Ovary (tissue), 9 donors: Measurements from ENCODE around the gene ABCC2. TPM values are rescaled to one million over a fixed set of nuclear protein-coding genes. Genes with fewer than 3 reads are reported as not detected.

Experiments used
- DNase-seq, 5 donors: peaks; one replicate each; pipeline ENCODE4 v3.0.0-alpha.2; 2019 to 2020
- H3K27ac ChIP-seq, 2 donors: fragments of 200-600 bp; one replicate each; pipeline versions ENCODE4 v1.5.1 to v1.8.0; 2019 to 2022
- H3K27me3 ChIP-seq: fragments of 200-600 bp; one replicate; pipeline ENCODE4 v1.8.0; 2022
- H3K36me3 ChIP-seq: fragments of 200-600 bp; sonication (generic); one replicate; pipeline ENCODE4 v1.5.1; 2019
- H3K4me1 ChIP-seq: one replicate; pipeline ENCODE4 v1.8.1; 2013; ENCODE audit warnings: mild to moderate bottlenecking, moderate library complexity; ENCODE audit not compliant: insufficient read depth
- H3K4me3 ChIP-seq: fragments of 200-600 bp; sonication (generic); one replicate; pipeline ENCODE4 v1.5.1; 2017
- H3K9me3 ChIP-seq, 2 donors: fragments of 200-600 bp in 1 of 2; sonication (generic) in 1 of 2; one replicate each; pipeline versions ENCODE4 v1.5.1 to v1.8.1; 2013 to 2019; ENCODE audit warnings: mild to moderate bottlenecking in 1 of 2, moderate library complexity in 1 of 2
- EP300 ChIP-seq: sonication (generic); formaldehyde crosslinking; IDR thresholded peaks from one replicate; pipeline ENCODE4 v1.6.1; 2017; ENCODE audit warnings: antibody characterized with exemption
- POLR2A ChIP-seq: fragments of 450-650 bp; IDR thresholded peaks from one replicate; pipeline ENCODE4 v1.6.1; 2017; ENCODE audit warnings: antibody characterized with exemption, mild to moderate bottlenecking, moderate library complexity
- WGBS, 3 donors: extraction: QIAGEN DNeasy Blood & Tissue Kit in 1 of 3; methylation state at CpG; one replicate each; pipeline versions ENCODE4 v1.1.5 to v1.1.7; 2013 to 2017; 5-methylcytosine and 5-hydroxymethylcytosine counted together
- intact Hi-C, 4 donors: fragments of 100-400 bp; cut with DNase I; formaldehyde crosslinking; loops; one replicate each; pipeline versions ENCODE4 v1.11.0 to v1.15.1; 2022 to 2023
- polyA plus RNA-seq, 2 donors: library from polyadenylated mRNA; stranded (reverse); fragments of 200-250 nt in 1 of 2; fragments of 350-450 nt in 1 of 2; fragmentation: Illumina TruSeq in 1 of 2; extraction: RNeasy Lipid Tissue Mini Kit (QIAGEN cat#74804) in 1 of 2; gene quantifications; one replicate each; pipeline ENCODE4 v1.2.3, GENCODE V29; 2013 to 2014
- total RNA-seq, 7 donors: library from RNA; depleted of rRNA in 2 of 7; stranded (reverse); fragments of >200 nt in 2 of 7; fragmentation: NEBNext Ultra II Directional in 3 of 7; extraction: Animal tissue kit (Norgen Biotek cat#: 25700) in 3 of 7; gene quantifications; one replicate each; pipeline versions ENCODE4 v1.1.0 to v1.2.4, GENCODE V29; 2016 to 2023
- TF ChIP-seq, protein P1 (sequence below), 3 donors: fragments of 450-650 bp in 2 of 3; fragments of 200-600 bp in 1 of 3; IDR thresholded peaks; one replicate each; pipeline versions ENCODE4 v1.5.1 to v1.8.0; 2016 to 2022; ENCODE audit warnings: antibody characterized with exemption in 3 of 3, mild to moderate bottlenecking in 1 of 3
- donor health status: DM: no; HTN: no; CAD: no; lungs with moderate emphysema.
- donor health status: DM: no; HTN: no; CAD: no.
- donor health status: Bipolar disorder and iron deficiency.
- donor health status: DM: yes; HTN: yes; CAD: no.
- donor health status: DM: no; HTN: no; CAD: no.
- donor health status: DM: yes; HTN: yes; CAD: no.

ABCC2 gene
- total and polyA plus RNA-seq, 9 donors: 0.22 to 1.8 (median 0.84) TPM

DNA sequence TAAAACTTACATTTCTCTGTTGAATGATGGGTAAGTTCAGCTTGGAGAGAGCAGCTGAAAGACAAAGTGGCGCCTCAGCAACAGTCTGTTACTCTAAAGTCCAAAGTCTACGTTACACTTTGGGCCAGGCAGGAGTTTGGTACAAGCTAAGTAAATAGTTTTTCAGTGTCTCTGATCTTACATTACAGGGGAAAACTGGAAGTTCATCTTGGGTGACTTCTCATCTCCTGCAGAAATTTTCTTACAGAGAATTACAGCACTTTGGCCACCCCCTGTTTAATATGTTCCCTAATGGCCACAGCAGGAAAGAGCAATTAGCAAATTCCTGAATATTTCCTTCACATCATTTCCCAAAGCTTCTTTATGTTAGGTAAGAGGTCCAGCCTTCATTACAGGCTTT, 67.1 kb downstream of the ABCC2 start:
- Histone ChIP-seq H3K9me3 (no peaks in the 10 kb centered on the region), H3K4me1 (no peaks in the 10 kb centered on the region)

DNA sequence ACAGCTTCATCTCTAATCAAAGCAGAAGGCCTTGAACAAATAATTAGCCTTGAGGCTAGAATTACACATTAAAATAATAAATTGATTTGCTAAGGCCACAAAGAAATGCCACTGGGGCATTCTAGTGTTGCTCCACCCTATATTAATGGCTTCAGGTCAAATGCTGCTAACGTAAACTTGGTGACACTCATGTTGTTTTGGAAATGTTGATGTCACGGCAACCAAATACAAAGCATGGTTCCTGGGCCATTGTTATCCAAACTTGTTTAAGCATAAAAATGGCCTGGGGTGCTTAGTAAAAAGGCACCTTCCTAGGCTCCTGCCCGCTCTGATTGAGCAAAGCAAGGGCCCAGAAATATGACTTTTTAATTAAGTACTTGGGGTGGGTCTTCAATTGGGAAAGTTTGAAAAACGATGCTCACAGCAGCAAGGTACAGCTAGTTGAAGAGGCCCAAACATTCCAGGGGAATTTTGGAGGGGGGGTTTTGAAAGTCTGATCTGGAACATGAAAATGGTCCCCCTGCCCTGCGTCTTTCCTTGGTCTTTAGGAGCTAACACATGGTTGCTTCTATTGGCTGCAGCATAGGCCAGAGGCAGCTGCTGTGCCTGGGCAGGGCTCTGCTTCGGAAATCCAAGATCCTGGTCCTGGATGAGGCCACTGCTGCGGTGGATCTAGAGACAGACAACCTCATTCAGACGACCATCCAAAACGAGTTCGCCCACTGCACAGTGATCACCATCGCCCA, 67.8 kb downstream of the ABCC2 start:
- no peaks in the 10 kb centered on the region for H3K27me3 ChIP-seq
- 84 to 87% (median 86%) methylated on average over 11 of the region's 11 CpGs for WGBS, 3 donors

More for the DNA sequence above, 67.1 kb downstream of the ABCC2 start:
- Histone ChIP-seq H3K36me3 (no peaks in the 10 kb centered on the region), H3K4me3 (no peak overlapping the region), H3K27ac (no peak overlapping the region), H3K27me3 (no peaks in the 10 kb centered on the region)
- intact Hi-C loops: no loop called here
- WGBS, 3 donors: 93 to 100% (median 96%) methylated on average over 2 of the region's 2 CpGs
- TF ChIP-seq EP300: no peak
- no peak for TF ChIP-seq POLR2A
- TF ChIP-seq, protein P1, sequence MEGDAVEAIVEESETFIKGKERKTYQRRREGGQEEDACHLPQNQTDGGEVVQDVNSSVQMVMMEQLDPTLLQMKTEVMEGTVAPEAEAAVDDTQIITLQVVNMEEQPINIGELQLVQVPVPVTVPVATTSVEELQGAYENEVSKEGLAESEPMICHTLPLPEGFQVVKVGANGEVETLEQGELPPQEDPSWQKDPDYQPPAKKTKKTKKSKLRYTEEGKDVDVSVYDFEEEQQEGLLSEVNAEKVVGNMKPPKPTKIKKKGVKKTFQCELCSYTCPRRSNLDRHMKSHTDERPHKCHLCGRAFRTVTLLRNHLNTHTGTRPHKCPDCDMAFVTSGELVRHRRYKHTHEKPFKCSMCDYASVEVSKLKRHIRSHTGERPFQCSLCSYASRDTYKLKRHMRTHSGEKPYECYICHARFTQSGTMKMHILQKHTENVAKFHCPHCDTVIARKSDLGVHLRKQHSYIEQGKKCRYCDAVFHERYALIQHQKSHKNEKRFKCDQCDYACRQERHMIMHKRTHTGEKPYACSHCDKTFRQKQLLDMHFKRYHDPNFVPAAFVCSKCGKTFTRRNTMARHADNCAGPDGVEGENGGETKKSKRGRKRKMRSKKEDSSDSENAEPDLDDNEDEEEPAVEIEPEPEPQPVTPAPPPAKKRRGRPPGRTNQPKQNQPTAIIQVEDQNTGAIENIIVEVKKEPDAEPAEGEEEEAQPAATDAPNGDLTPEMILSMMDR (IDR thresholded peaks at IDR 0.05): no peak
- no peak for DNase-seq

DNA sequence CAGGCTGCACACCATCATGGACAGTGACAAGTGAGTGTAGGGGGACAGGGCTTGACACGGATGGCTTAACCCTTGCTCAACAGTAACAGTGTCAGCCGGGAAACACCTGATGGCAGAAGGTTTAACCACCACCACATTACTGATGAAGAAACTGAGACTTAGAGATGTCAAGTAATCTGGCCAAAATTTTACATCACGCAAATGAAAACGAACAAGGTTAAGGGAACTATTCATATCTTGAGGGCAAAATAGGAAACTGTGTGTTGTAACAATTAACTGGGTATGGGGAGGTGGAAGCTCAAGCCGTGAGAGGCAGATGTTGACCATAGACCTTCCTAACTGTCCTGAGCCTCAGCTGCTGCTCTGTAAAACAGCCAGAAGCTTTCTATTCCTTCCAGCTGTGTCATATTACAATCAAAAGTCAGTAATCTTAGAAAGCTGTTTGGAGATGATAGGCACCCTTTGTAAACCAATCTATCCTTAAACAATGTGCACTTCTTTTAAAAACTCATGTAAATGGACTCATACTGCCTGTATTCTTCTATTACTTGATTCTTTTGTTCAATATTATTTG, 68.4 kb downstream of the ABCC2 start:
- Histone ChIP-seq H3K4me3 (no peak overlapping the region), H3K4me1 (no peaks in the 10 kb centered on the region), H3K9me3 (no peaks in the 10 kb centered on the region), H3K36me3 (no peaks in the 10 kb centered on the region), H3K27ac (no peak overlapping the region), H3K27me3 (no peaks in the 10 kb centered on the region)
- TF ChIP-seq POLR2A (no peak), EP300 (no peak)
- TF ChIP-seq, protein P1 (IDR thresholded peaks at IDR 0.05): no peak
- no peak for DNase-seq
- 57 to 73% (median 65%) methylated on average over 5 of the region's 5 CpGs for WGBS, 3 donors
- intact Hi-C loops: loop anchor here in 1 of 4 donors (10.0 kb wide), 1 partner anchor 164 kb away; no protein-coding TSS in a partner anchor

More for the DNA sequence above, 67.8 kb downstream of the ABCC2 start:
- H3K36me3 ChIP-seq: no peaks in the 10 kb centered on the region
- intact Hi-C loops: loop anchor here in 1 of 4 donors (10.0 kb wide), 1 partner anchor 165 kb away; no protein-coding TSS in a partner anchor
- H3K4me3 ChIP-seq: no peak overlapping the region
- no peak overlapping the region for H3K27ac ChIP-seq
- no peaks in the 10 kb centered on the region for H3K4me1 ChIP-seq
- no peak for DNase-seq
- TF ChIP-seq EP300: no peak
- TF ChIP-seq POLR2A: no peak
- TF ChIP-seq, protein P1 (IDR thresholded peaks at IDR 0.05): no peak
- no peaks in the 10 kb centered on the region for H3K9me3 ChIP-seq

DNA sequence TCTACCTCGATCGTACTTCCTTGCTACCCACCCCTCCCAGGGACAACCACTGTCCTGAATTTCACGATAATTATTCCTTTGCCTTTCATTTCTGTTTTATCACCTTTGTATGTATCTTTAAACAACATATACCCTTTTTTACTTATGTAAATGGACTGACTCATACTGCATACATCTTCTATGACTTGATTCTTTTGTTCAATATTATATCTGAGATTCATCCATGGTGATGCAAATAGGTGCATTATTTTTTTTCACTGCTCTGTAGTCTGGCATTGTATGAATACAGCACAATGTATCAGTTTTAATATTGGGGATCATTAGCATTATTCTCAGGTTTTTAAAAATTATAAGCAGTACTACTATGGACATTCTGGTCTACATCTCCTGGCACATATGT, 69.4 kb downstream of the ABCC2 start:
- intact Hi-C loops: loop anchor here in 2 of 4 donors (2.0 to 10.0 kb wide), 2 partner anchors 163 to 195 kb away; no protein-coding TSS in a partner anchor
- H3K9me3 ChIP-seq: no peaks in the 10 kb centered on the region
- no peaks in the 10 kb centered on the region for H3K36me3 ChIP-seq
- 94 to 99% (median 96%) methylated on average over 3 of the region's 3 CpGs for WGBS, 3 donors
- no peaks in the 10 kb centered on the region for H3K27me3 ChIP-seq
- H3K4me1 ChIP-seq: no peaks in the 10 kb centered on the region
- no peak overlapping the region for H3K27ac ChIP-seq
- TF ChIP-seq, protein P1 (IDR thresholded peaks at IDR 0.05): no peak
- TF ChIP-seq POLR2A (no peak), EP300 (no peak)
- no peak overlapping the region for H3K4me3 ChIP-seq
- no peak for DNase-seq
